Muscle of leg (tissue), 11 donors: ENCODE measurements around the gene CEACAM1. TPM values are rescaled to one million over a fixed set of nuclear protein-coding genes. Genes with fewer than 3 reads are reported as not detected.
"Not testable (repeated sequence)": the region's sequence is repeated elsewhere in the genome, so short reads cannot be mapped to it uniquely, and the experiment has no call there.

Source experiments
- DNase-seq: peaks from one replicate; pipeline ENCODE4 v3.0.0; 2013
- H3K27ac ChIP-seq: one replicate; pipeline ENCODE4 v1.5.1; 2013; ENCODE audit warnings: mild to moderate bottlenecking, low read length, control low read depth
- H3K27me3 ChIP-seq: one replicate; pipeline ENCODE4 v1.6.1; 2013; ENCODE audit warnings: low read length; ENCODE audit not compliant: control insufficient read depth, insufficient read depth
- H3K36me3 ChIP-seq: one replicate; pipeline ENCODE4 v1.6.1; 2013; ENCODE audit warnings: low read length; ENCODE audit not compliant: control insufficient read depth, insufficient read depth
- H3K4me1 ChIP-seq: one replicate; pipeline ENCODE4 v1.6.1; 2013; ENCODE audit warnings: low read length; ENCODE audit not compliant: control insufficient read depth, insufficient read depth
- H3K4me3 ChIP-seq: one replicate; pipeline ENCODE4 v1.5.1; 2013; ENCODE audit warnings: low read length, control low read depth
- H3K9me3 ChIP-seq: replicated peaks from 2 replicates; pipeline ENCODE4 v1.6.1; 2013; ENCODE audit warnings: low read depth, low read length; ENCODE audit not compliant: control insufficient read depth
- WGBS: methylation state at CpG from one replicate; pipeline ENCODE4 v1.1.5; 2013; ENCODE audit warnings: missing lambda C conversion rate; ENCODE audit not compliant: insufficient coverage; 5-methylcytosine and 5-hydroxymethylcytosine counted together
- polyA plus RNA-seq, 8 donors: library from polyadenylated mRNA; unstranded; fragments of 120-200 nt; gene quantifications; one replicate each; pipeline versions ENCODE4 v1.2.1 to v1.2.3, GENCODE V29; 2013; ENCODE audit warnings: inconsistent platforms in 1 of 8, low replicate concordance in 1 of 8; ENCODE audit not compliant: insufficient read length in 8 of 8, insufficient read depth in 1 of 8
- total RNA-seq: library from RNA; stranded (reverse); fragments of 120-200 nt; gene quantifications from one replicate; pipeline ENCODE4 v1.2.4, GENCODE V29; 2013

CEACAM1 gene
- total and polyA plus RNA-seq, 9 donors: 0.62 to 6.9 (median 1.6) TPM

DNA sequence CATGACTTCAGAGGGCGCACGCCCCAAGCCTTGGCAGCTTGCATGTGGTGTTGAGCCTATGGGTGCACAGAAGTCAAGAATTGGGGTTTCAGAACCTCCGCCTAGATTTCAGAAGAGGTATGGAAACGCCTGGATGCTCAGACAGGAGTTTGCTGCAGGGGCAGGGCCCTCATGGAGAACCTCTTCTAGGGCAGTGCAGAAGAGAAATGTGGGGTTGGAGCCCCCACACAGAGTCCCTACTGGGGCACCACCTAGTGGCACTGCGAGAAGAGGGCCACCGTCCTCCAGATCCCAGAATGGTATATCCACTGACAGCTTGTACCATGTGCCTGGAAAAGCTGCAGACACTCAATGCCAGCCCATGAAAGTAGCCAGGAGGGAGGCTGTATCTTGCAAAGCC is 22.2 kb upstream of the CEACAM1 start:
- not testable (repeated sequence) for H3K4me3 ChIP-seq, H3K27ac ChIP-seq, H3K36me3 ChIP-seq, DNase-seq, H3K9me3 ChIP-seq, H3K27me3 ChIP-seq
- peaks cover 10% of the 10 kb centered on the region for H3K4me1 ChIP-seq
- WGBS: 94% methylated on average over 4 of the region's 6 CpGs

GRCh38 chr19:42549067-42549466 is 20.8 kb upstream of the CEACAM1 start:
- DNase-seq, H3K27ac ChIP-seq, H3K4me1 ChIP-seq, H3K4me3 ChIP-seq, H3K27me3 ChIP-seq, H3K9me3 ChIP-seq, H3K36me3 ChIP-seq: not testable (repeated sequence)
- no CpG with 5 or more reads among the region's 1 CpG for WGBS

- H3K9me3 ChIP-seq: no peaks in the 10 kb centered on the region
- no peak overlapping the region for H3K4me3 ChIP-seq
- no CpG with 5 or more reads among the region's 4 CpGs for WGBS
- H3K27me3 ChIP-seq: peaks cover 1% of the 10 kb centered on the region
- DNase-seq: no peak
- no peaks in the 10 kb centered on the region for H3K4me1 ChIP-seq
- H3K36me3 ChIP-seq: no peaks in the 10 kb centered on the region
- H3K27ac ChIP-seq: no peak overlapping the region
Observed at GRCh38 chr19:42548552-42548951, 20.3 kb upstream of the CEACAM1 start.

DNA sequence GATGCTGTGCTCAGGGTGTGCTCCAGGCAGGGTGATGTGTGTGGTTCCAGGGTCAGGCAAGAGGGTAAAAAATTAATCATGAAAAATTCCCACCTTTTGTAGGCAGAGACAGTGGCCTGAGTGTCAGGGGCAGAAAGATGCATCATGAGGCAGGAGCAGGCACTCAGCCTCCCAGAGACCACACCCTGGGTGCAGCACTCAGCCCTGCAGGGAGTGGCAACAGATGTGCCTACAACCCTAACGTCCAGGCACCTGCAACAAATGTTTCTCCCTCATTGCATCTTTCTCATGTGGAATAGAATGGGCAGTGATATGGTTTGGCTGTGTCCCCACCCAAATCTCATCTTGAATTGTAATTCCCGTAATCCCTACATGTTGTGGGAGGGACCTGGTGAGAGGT is 19.6 kb upstream of the CEACAM1 start:
- H3K9me3 ChIP-seq: no peaks in the 10 kb centered on the region
- WGBS: no CpG with 5 or more reads among the region's 2 CpGs
- peaks cover 2% of the 10 kb centered on the region for H3K27me3 ChIP-seq
- no peaks in the 10 kb centered on the region for H3K4me1 ChIP-seq
- DNase-seq: no peak
- H3K27ac ChIP-seq: no peak overlapping the region
- no peaks in the 10 kb centered on the region for H3K36me3 ChIP-seq
- H3K4me3 ChIP-seq: no peak overlapping the region

- whole genome bisulfite sequencing: 65% methylated on average over 3 of the region's 4 CpGs
- no peaks in the 10 kb centered on the region for H3K36me3 ChIP-seq
- H3K27ac ChIP-seq: no peak overlapping the region
- H3K9me3 ChIP-seq: no peaks in the 10 kb centered on the region
- H3K27me3 ChIP-seq: peaks cover 2% of the 10 kb centered on the region
- no peak for DNase-seq
- no peaks in the 10 kb centered on the region for H3K4me1 ChIP-seq
- H3K4me3 ChIP-seq: no peak overlapping the region
Observed at GRCh38 chr19:42546831-42547500, 18.7 kb upstream of the CEACAM1 start.

- Histone ChIP-seq H3K27ac (no peak overlapping the region), H3K36me3 (no peaks in the 10 kb centered on the region), H3K4me3 (no peak overlapping the region), H3K9me3 (no peaks in the 10 kb centered on the region), H3K27me3 (peaks cover 2% of the 10 kb centered on the region), H3K4me1 (no peaks in the 10 kb centered on the region)
- no CpG with 5 or more reads among the region's 4 CpGs for WGBS
- DNase-seq: no peak
Observed at GRCh38 chr19:42544146-42544545, 15.9 kb upstream of the CEACAM1 start.

- Histone ChIP-seq H3K4me3 (no peak overlapping the region), H3K4me1 (no peaks in the 10 kb centered on the region), H3K36me3 (no peaks in the 10 kb centered on the region), H3K27me3 (peaks cover 2% of the 10 kb centered on the region), H3K27ac (no peak overlapping the region), H3K9me3 (no peaks in the 10 kb centered on the region)
- DNase-seq: no peak
- 95% methylated on average over 2 of the region's 2 CpGs for WGBS
Observed at GRCh38 chr19:42542791-42543190, 14.5 kb upstream of the CEACAM1 start.

GRCh38 chr19:42540071-42540553 is 11.8 kb upstream of the CEACAM1 start:
- H3K4me3 ChIP-seq: no peak overlapping the region
- no peak for DNase-seq
- 57% methylated on average over 3 of the region's 8 CpGs for WGBS

GRCh38 chr19:42538841-42539709 is 10.8 kb upstream of the CEACAM1 start:
- Histone ChIP-seq H3K4me3 (no peak overlapping the region), H3K27ac (no peak overlapping the region), H3K4me1 (no peaks in the 10 kb centered on the region), H3K9me3 (no peaks in the 10 kb centered on the region), H3K27me3 (peaks cover 2% of the 10 kb centered on the region), H3K36me3 (no peaks in the 10 kb centered on the region)
- DNase-seq: no peak
- WGBS: 74% methylated on average over 5 of the region's 7 CpGs

More at GRCh38 chr19:42540071-42540553, 11.8 kb upstream of the CEACAM1 start:
- H3K36me3 ChIP-seq: no peaks in the 10 kb centered on the region
- H3K27ac ChIP-seq: no peak overlapping the region
- no peaks in the 10 kb centered on the region for H3K9me3 ChIP-seq
- H3K4me1 ChIP-seq: no peaks in the 10 kb centered on the region
- H3K27me3 ChIP-seq: peaks cover 2% of the 10 kb centered on the region

GRCh38 chr19:42535276-42535675 is 7.0 kb upstream of the CEACAM1 start:
- not testable (repeated sequence) for H3K27ac ChIP-seq, H3K36me3 ChIP-seq, DNase-seq, H3K27me3 ChIP-seq, H3K9me3 ChIP-seq, H3K4me1 ChIP-seq, H3K4me3 ChIP-seq
- WGBS: no CpG with 5 or more reads among the region's 2 CpGs
